HG02884 (cell line): ENCODE results near the gene HBP1.
"Not testable (repeated sequence)": the region's sequence is repeated elsewhere in the genome, so short reads cannot be mapped to it uniquely, and the experiment has no call there.

Source experiments
- ATAC-seq: cut with Tn5 transposase; IDR thresholded peaks from one replicate; pipeline ENCODE4 v1.9.1; 2021; ENCODE audit warnings: mild to moderate bottlenecking, moderate library complexity; ENCODE audit not compliant: unreplicated experiment

Gene HBP1

GRCh38 chr7:107152011-107152410, 16.8 kb upstream of the HBP1 start:
- no peak for ATAC-seq

GRCh38 chr7:107154826-107155225, 14.0 kb upstream of the HBP1 start:
- no peak for ATAC-seq

GRCh38 chr7:107155726-107156125, 13.1 kb upstream of the HBP1 start:
- ATAC-seq = not testable (repeated sequence)

- no peak for ATAC-seq
Observed at GRCh38 chr7:107157091-107157490, 11.7 kb upstream of the HBP1 start.

GRCh38 chr7:107158028-107158427, 10.8 kb upstream of the HBP1 start:
- ATAC-seq = no peak

DNA sequence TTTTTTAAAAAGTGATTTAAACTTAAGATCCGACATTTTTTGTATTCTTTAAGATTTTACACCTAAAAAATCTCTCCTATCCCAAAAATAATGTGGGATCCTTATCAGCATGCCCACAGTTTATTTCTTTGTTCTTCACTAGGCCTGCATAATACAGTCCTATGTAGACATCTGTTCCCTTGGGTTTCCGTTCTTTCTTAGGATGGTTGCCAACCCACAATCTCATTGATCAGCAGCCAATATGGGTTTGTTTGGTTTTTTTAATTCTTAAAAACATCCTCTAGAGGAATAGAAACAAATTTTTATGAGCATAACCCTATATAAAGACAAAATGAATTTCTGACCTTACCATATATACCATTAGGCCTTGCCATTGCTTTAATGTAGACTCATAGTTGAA, 8.4 kb upstream of the HBP1 start:
- no peak for ATAC-seq

GRCh38 chr7:107161415-107161814, 7.4 kb upstream of the HBP1 start:
- ATAC-seq = no peak

- no peak for ATAC-seq
Observed at GRCh38 chr7:107162475-107162874, 6.3 kb upstream of the HBP1 start.

DNA sequence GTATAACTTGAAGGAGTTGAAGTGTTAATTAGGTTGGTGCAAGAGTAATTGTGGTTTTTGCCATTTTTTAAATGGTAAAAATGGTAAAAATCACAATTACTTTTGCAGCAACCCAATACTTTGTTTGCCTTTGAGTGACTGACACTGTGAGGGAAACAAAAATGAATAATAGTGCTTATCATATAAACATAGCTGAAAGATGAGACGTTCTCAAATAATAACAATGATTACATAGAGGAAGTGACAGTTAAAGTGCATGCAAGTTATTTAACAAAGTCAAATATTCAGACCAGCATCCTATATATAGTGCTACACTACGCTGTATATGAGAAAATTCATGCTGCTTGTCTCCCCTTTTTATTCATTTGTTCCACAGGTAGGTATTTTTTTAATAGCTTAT, 4.7 kb upstream of the HBP1 start:
- ATAC-seq = no peak

DNA sequence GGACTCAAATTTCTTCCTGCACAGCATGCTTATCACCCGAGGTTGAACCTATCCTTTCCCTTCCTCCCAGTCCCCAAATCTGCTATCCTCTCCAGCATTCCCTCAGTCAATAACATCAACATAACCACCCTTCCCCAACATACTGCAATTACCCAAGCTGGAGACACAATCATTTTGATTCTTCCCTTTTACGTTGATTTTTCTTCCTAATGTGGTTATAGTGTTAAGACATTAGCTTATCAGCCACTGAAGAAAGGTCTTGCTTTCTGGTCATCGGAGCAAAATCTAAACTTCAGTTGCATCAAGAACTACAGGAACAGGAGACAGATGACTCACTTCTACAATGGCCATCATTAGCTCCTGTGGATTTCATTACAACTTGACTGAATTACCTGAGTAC, 3.5 kb upstream of the HBP1 start:
- no peak for ATAC-seq

DNA sequence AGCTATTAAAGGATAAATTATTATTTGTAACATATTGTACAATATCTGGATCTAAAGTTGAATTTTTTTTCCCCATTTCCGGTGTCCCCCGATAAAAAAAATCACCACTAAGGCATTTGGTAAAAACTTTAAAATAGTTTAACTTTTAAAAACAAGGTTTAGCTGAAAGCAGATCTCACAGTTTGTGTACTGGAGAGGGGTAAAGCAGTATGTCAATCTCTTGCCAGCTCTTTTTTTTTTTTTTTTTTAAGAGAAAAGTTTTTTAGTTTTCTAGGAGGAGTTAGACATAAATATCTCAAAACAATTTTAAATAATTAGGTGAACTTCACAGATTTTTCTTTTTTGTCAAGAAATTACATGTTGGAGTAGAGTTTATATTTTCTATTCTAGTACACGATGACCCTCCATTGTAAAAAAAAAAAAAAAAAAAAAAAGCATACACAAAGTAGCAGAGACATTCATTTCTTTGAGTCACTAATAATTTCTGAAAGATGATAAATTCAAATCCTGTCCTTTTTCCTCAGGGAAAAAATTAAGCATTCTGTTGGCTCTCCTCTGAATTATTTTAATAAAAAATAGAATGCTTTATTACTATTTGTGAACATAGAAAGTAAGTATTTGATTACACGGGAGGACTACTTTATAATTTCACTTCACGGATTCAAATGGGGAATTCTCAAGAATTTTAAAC, 1.9 kb upstream of the HBP1 start:
- ATAC-seq = no peak

GRCh38 chr7:107167483-107168232, 1.1 kb upstream of the HBP1 start:
- ATAC-seq = no peak

DNA sequence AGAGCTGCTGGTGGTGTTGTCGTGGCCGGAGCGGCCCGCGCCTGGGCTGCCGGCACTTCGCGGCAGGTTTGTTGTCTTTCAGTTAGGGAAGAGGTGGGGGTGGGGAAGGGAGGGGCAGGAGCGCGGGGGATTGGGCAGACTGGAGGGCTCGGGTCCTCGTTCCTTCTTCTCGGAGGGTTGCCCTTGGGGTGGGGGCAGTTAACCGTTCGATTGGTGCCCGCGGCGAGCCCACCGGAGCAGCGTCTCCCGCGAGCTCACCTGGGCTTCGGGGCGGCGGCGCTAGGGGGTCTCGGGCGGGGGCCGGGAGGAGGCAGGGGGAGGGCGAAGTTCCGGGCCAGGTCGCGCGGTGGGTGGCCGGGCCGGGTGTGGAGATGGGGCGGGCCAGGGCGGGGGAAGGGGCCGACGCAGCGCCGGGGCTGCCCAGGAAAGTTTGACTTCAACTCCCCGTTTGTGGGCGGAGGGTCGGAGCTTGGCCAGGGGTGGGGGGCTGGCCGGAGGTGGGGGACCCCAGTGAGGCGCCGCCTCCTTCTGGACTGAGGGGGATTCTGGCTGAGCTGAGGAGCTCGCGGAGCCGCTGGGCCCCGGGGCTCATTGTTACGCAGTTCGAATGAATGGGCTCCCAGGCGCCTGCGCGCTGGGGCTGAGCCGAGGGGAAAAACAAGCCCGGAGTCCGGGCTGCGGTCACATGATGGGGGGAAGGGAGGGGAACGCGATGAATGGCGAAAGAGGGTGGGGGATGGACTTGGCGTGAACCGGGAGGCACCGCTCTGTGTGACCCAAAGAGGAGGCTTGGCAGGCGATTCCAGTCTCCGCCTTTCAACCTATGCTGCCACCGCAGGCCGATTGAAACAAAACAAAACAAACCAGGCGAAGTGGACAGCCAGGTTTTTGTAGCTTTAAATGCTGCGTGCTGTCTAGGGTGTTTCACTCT, 582 bp downstream of the HBP1 start:
- ATAC-seq = peak; percentile 15

GRCh38 chr7:107170051-107170915, 1.5 kb downstream of the HBP1 start:
- no peak for ATAC-seq

- ATAC-seq = no peak
Observed at GRCh38 chr7:107171496-107171895, 2.7 kb downstream of the HBP1 start.

GRCh38 chr7:107172276-107173032, 3.7 kb downstream of the HBP1 start:
- no peak for ATAC-seq

DNA sequence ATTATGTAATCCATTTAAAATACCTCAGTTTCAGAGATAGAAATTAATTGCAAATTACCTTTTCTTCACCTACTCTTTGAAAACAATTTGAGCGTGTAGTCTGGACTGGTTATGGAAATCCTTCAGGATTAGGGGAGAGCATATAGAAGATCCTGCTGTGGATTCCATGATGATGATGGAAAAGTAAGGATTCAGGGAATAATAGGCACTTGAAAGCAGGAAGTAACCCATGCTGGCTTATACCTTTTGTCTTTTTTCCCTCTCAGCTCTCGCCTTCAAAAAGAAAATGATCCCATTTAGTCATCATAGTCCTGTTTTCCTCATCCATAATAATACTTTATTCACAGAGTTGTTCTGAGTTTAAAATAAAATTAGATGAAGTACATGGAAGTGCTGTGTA, 4.4 kb downstream of the HBP1 start:
- no peak for ATAC-seq

- peak; percentile 66 for ATAC-seq
Observed at GRCh38 chr7:107173691-107174406, 5.0 kb downstream of the HBP1 start.
